Panc1 (cell line): ENCODE results near the gene RALGPS2. TPM values are rescaled to one million over a fixed set of nuclear protein-coding genes. Genes with fewer than 3 reads are reported as not detected.
A peak's percentile ranks its signal among the peaks of the same experiment; 100 is the strongest.
"Not testable (repeated sequence)": the region's sequence is repeated elsewhere in the genome, so short reads cannot be mapped to it uniquely, and the experiment has no call there.

Experiments used
- ATAC-seq: fragments of 200-7000 bp; cut with Tn5 transposase; 2 replicates; pipeline ENCODE4 v1.9.1; 2020; ENCODE audit warnings: mild to moderate bottlenecking, moderate library complexity
- BruUV-seq: library from RNA; stranded (reverse); fragments of 400-500 nt; replicated peaks from 2 replicates; lab custom pipeline; 2021; lab: Mats Ljungman, UMichigan
- CTCF ChIA-PET: fragments of 300-600 bp; sonication (Branson Sonifier 250); formaldehyde crosslinking; loops from one replicate; lab custom pipeline; 2022; ENCODE audit warnings: antibody characterized with exemption; lab: Charles Lee
- POLR2A ChIA-PET: fragments of 300-600 bp; sonication (Branson Sonifier 250); formaldehyde crosslinking; loops from one replicate; lab custom pipeline; 2022; ENCODE audit warnings: antibody characterized with exemption; lab: Charles Lee
- DNase-seq: peaks from one replicate; pipeline ENCODE4 v3.0.0-alpha.2; 2010; ENCODE audit warnings: low read depth, low spot score
- H3K27ac ChIP-seq: 2 replicates; pipeline ENCODE4 v1.5.1; 2011; ENCODE audit warnings: mild to moderate bottlenecking, low read length, inconsistent platforms
- H3K27me3 ChIP-seq: fragments of 200-500 bp; sonication (Bioruptor generic); 2 replicates; pipeline ENCODE4 v1.6.0; 2014; ENCODE audit warnings: low read length, inconsistent platforms; ENCODE audit not compliant: control insufficient read depth, insufficient read depth
- H3K36me3 ChIP-seq: fragments of 200-500 bp; sonication (Bioruptor generic); 2 replicates; pipeline ENCODE4 v1.5.1; 2014; ENCODE audit warnings: inconsistent platforms, mild to moderate bottlenecking, low read length, moderate library complexity; ENCODE audit not compliant: control insufficient read depth, insufficient read depth
- H3K4me1 ChIP-seq: 2 replicates; pipeline ENCODE4 v1.5.1; 2011; ENCODE audit warnings: inconsistent platforms, mild to moderate bottlenecking, low read length, moderate library complexity; ENCODE audit not compliant: control insufficient read depth, insufficient read depth
- H3K4me3 ChIP-seq, 2 experiments: 2 replicates each; pipeline ENCODE4 v1.5.1; 2011 to 2012; ENCODE audit warnings: low read depth in 2 of 2, low read length in 2 of 2, mild to moderate bottlenecking in 2 of 2, inconsistent platforms in 1 of 2, moderate library complexity in 1 of 2
- H3K9me3 ChIP-seq: fragments of 200-500 bp; sonication (Bioruptor generic); 2 replicates; pipeline ENCODE4 v1.5.1; 2014; ENCODE audit warnings: low read depth, mild to moderate bottlenecking, inconsistent platforms, low read length, moderate library complexity; ENCODE audit not compliant: control insufficient read depth, insufficient read depth
- POLR2AphosphoS5 ChIP-seq: IDR thresholded peaks from 2 replicates; pipeline ENCODE4 v1.6.1; 2012; ENCODE audit warnings: mild to moderate bottlenecking, low read depth, low read length, moderate library complexity
- SIN3A ChIP-seq: IDR thresholded peaks from 2 replicates; pipeline ENCODE4 v1.6.1; 2012; ENCODE audit warnings: low read depth, mild to moderate bottlenecking, low read length, moderate library complexity, borderline replicate concordance; ENCODE audit not compliant: insufficient read depth
- TCF7L2 ChIP-seq: IDR thresholded peaks from 2 replicates; pipeline ENCODE4 v1.6.1; 2011; ENCODE audit warnings: mild to moderate bottlenecking, low read depth, low read length, inconsistent platforms
- in situ Hi-C: cut with HindIII; loops from 2 replicates; pipeline ENCODE4 v1.10.0; 2016; ENCODE audit warnings: low sequenced_read_pairs, low pct_unique_long_range_greater_than_20kb
- intact Hi-C: fragments of 100-400 bp; cut with micrococcal nuclease; formaldehyde crosslinking; loops from one replicate; pipeline ENCODE4 v1.10.0; 2022; ENCODE audit not compliant: unreplicated experiment
- total RNA-seq: library from RNA; stranded (reverse); gene quantifications from one replicate; pipeline ENCODE4 v1.2.1, GENCODE V29; 2021; ENCODE audit not compliant: unreplicated experiment
- TF ChIP-seq, protein P1 (sequence below): fragments of 450-650 bp; IDR thresholded peaks from 2 replicates; pipeline ENCODE4 v1.5.1; 2017; ENCODE audit warnings: mild to moderate bottlenecking
- TF ChIP-seq, protein P2 (sequence below), 2 experiments: IDR thresholded peaks; 2 replicates each; pipeline ENCODE4 v1.6.1; 2011 to 2012; ENCODE audit warnings: low read depth in 2 of 2, control low read depth in 1 of 2, low read length in 1 of 2, mild to moderate bottlenecking in 1 of 2, moderate library complexity in 1 of 2; ENCODE audit not compliant: insufficient read depth in 1 of 2

The RALGPS2 gene
- total RNA-seq, 1 experiment from 2014 or later: 5.4 TPM

GRCh38 chr1:178752891-178753290 lies 27.8 kb downstream of the RALGPS2 start:
- BruUV-seq: no TSS peak
- ChIA-PET CTCF (interaction anchor here (1.0 to 1.3 kb wide), 2 partner anchors 210 to 212 kb away, joined by 5 to 7 read pairs; no protein-coding TSS in a partner anchor), POLR2A (interaction anchor here (0.7 kb wide), 1 partner anchor 477 kb away, joined by 5 read pairs; no protein-coding TSS in a partner anchor)
- no peaks in the 10 kb centered on the region for H3K4me1 ChIP-seq
- H3K27ac ChIP-seq: no peak overlapping the region
- no peaks in the 10 kb centered on the region for H3K27me3 ChIP-seq
- TF ChIP-seq TCF7L2 (no peak), POLR2AphosphoS5 (no peak), SIN3A (no peak)
- TF ChIP-seq, protein P1, sequence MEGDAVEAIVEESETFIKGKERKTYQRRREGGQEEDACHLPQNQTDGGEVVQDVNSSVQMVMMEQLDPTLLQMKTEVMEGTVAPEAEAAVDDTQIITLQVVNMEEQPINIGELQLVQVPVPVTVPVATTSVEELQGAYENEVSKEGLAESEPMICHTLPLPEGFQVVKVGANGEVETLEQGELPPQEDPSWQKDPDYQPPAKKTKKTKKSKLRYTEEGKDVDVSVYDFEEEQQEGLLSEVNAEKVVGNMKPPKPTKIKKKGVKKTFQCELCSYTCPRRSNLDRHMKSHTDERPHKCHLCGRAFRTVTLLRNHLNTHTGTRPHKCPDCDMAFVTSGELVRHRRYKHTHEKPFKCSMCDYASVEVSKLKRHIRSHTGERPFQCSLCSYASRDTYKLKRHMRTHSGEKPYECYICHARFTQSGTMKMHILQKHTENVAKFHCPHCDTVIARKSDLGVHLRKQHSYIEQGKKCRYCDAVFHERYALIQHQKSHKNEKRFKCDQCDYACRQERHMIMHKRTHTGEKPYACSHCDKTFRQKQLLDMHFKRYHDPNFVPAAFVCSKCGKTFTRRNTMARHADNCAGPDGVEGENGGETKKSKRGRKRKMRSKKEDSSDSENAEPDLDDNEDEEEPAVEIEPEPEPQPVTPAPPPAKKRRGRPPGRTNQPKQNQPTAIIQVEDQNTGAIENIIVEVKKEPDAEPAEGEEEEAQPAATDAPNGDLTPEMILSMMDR: no peak
- TF ChIP-seq, protein P2, sequence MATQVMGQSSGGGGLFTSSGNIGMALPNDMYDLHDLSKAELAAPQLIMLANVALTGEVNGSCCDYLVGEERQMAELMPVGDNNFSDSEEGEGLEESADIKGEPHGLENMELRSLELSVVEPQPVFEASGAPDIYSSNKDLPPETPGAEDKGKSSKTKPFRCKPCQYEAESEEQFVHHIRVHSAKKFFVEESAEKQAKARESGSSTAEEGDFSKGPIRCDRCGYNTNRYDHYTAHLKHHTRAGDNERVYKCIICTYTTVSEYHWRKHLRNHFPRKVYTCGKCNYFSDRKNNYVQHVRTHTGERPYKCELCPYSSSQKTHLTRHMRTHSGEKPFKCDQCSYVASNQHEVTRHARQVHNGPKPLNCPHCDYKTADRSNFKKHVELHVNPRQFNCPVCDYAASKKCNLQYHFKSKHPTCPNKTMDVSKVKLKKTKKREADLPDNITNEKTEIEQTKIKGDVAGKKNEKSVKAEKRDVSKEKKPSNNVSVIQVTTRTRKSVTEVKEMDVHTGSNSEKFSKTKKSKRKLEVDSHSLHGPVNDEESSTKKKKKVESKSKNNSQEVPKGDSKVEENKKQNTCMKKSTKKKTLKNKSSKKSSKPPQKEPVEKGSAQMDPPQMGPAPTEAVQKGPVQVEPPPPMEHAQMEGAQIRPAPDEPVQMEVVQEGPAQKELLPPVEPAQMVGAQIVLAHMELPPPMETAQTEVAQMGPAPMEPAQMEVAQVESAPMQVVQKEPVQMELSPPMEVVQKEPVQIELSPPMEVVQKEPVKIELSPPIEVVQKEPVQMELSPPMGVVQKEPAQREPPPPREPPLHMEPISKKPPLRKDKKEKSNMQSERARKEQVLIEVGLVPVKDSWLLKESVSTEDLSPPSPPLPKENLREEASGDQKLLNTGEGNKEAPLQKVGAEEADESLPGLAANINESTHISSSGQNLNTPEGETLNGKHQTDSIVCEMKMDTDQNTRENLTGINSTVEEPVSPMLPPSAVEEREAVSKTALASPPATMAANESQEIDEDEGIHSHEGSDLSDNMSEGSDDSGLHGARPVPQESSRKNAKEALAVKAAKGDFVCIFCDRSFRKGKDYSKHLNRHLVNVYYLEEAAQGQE (IDR thresholded peaks at IDR 0.05; ENCODE audit: insufficient read depth in 1 of 2, low read depth in 2 of 2, low read length in 1 of 2): no peak
- H3K4me3 ChIP-seq: no peak overlapping the region
- intact Hi-C loops (loop anchor here (2.0 to 10.0 kb wide), 2 partner anchors 210 to 448 kb away; no protein-coding TSS in a partner anchor), in situ Hi-C loops (no loop called here)
- no peak for ATAC-seq
- no peaks in the 10 kb centered on the region for H3K36me3 ChIP-seq
- no peak for DNase-seq
- H3K9me3 ChIP-seq: no peaks in the 10 kb centered on the region

GRCh38 chr1:178754655-178755256 lies 29.7 kb downstream of the RALGPS2 start:
- ATAC-seq, POLR2A ChIA-PET, H3K4me3 ChIP-seq, H3K27me3 ChIP-seq, in situ Hi-C loops, H3K36me3 ChIP-seq, H3K27ac ChIP-seq, BruUV-seq, H3K9me3 ChIP-seq, H3K4me1 ChIP-seq, DNase-seq: not testable (repeated sequence)
- CTCF ChIA-PET: interaction anchor here (0.6 kb wide), 1 partner anchor 28 kb away, joined by 4 read pairs; no protein-coding TSS in a partner anchor
- intact Hi-C loops: loop anchor here (10.0 kb wide), 1 partner anchor 450 kb away; no protein-coding TSS in a partner anchor

DNA sequence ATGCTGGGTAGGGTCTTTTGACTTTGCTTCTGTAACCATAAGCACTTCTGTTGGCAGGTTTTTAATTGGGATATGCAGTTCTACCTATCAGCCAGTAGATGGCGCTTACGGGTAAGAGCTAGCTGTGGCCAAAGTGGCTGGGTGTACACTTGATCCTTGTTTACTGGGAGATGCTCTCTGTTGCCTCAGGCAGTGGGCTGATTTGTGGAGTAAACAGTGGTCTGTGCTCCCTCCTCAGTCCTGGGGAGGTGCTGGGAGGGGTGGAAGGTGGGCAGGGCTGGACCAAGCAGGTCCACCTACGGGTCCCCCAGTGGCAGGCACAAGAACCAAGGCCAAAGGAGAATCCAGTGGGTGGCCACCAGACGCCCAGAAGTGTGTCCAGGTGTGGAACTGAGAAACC lies 43.4 kb downstream of the RALGPS2 start:
- intact Hi-C loops: no loop called here
- Histone ChIP-seq H3K4me1 (no peaks in the 10 kb centered on the region), H3K27me3 (no peaks in the 10 kb centered on the region), H3K36me3 (no peaks in the 10 kb centered on the region), H3K4me3 (no peak overlapping the region), H3K9me3 (no peaks in the 10 kb centered on the region), H3K27ac (no peak overlapping the region)
- TF ChIP-seq TCF7L2 (no peak), POLR2AphosphoS5 (no peak)
- TF ChIP-seq, protein P1: peak; percentile 85
- ChIA-PET CTCF (no interaction called here), POLR2A (no interaction called here)
- in situ Hi-C loops: no loop called here
- ATAC-seq (no peak), DNase-seq (peak; percentile 32)
- BruUV-seq: no TSS peak
